Measurements from ENCODE around the gene NPM1.

Gene NPM1

GRCh38 chr5:171387345-171387969, at the start of gene NPM1 (continued):
- TF ChIP-seq REST (tag by site-specific recombination; IDR thresholded peaks at IDR 0.05) (no peak), ZNF677 (tag by site-specific recombination; IDR thresholded peaks at IDR 0.05) (no peak), ZNF404 (tag by site-specific recombination; IDR thresholded peaks at IDR 0.05) (no peak), ZNF2 (tag by site-specific recombination; IDR thresholded peaks at IDR 0.05) (no peak), ZNF37A (tag by site-specific recombination; IDR thresholded peaks at IDR 0.05) (no peak), ZNF704 (tag by site-specific recombination; IDR thresholded peaks at IDR 0.05) (no peak), ZNF530 (tag by site-specific recombination; IDR thresholded peaks at IDR 0.05; ENCODE audit: low read depth) (no peak), ZNF266 (tag by site-specific recombination; IDR thresholded peaks at IDR 0.05; ENCODE audit: low read depth) (no peak), HOXD13 (CRISPR knock-in tag; IDR thresholded peaks at IDR 0.05; ENCODE audit: borderline replicate concordance) (no peak), ZNF501 (tag by site-specific recombination; IDR thresholded peaks at IDR 0.05) (peak; percentile 95), ZNF610 (tag by site-specific recombination; IDR thresholded peaks at IDR 0.05; ENCODE audit: borderline replicate concordance) (peak; percentile 38; the same call in 1 of the 2 replicates), ZBTB17 (tag by site-specific recombination; IDR thresholded peaks at IDR 0.05) (peak; percentile 80), ZNF23 (tag by site-specific recombination; IDR thresholded peaks at IDR 0.05; ENCODE audit: borderline replicate concordance) (no peak), ZNF311 (tag by site-specific recombination; IDR thresholded peaks at IDR 0.05; ENCODE audit: borderline replicate concordance) (no peak), ZNF221 (tag by site-specific recombination; IDR thresholded peaks at IDR 0.05; ENCODE audit: borderline replicate concordance) (no peak), EGR2 (tag by site-specific recombination; IDR thresholded peaks at IDR 0.05; ENCODE audit: low read depth) (peak; percentile 84), ZNF239 (tag by site-specific recombination; IDR thresholded peaks at IDR 0.05) (no peak), ZBTB1 (tag by site-specific recombination; IDR thresholded peaks at IDR 0.05) (no peak), ZNF510 (tag by site-specific recombination; IDR thresholded peaks at IDR 0.05; ENCODE audit: insufficient replicate concordance) (no peak), MZF1 (tag by site-specific recombination; IDR thresholded peaks at IDR 0.05; ENCODE audit: borderline replicate concordance) (no peak), KLF1 (tag by site-specific recombination; IDR thresholded peaks at IDR 0.05) (0 out of 2 replicates have a peak, but pooled peaks have one; percentile 40), ZNF701 (tag by site-specific recombination; IDR thresholded peaks at IDR 0.05) (no peak), ZEB2 (tag by site-specific recombination; IDR thresholded peaks at IDR 0.05) (peak; percentile 61; the same call in 1 of the 2 replicates), KLF16 (tag by site-specific recombination; IDR thresholded peaks at IDR 0.05) (0 out of 2 replicates have a peak, but pooled peaks have one; percentile 33)
- TF ChIP-seq, protein P1, sequence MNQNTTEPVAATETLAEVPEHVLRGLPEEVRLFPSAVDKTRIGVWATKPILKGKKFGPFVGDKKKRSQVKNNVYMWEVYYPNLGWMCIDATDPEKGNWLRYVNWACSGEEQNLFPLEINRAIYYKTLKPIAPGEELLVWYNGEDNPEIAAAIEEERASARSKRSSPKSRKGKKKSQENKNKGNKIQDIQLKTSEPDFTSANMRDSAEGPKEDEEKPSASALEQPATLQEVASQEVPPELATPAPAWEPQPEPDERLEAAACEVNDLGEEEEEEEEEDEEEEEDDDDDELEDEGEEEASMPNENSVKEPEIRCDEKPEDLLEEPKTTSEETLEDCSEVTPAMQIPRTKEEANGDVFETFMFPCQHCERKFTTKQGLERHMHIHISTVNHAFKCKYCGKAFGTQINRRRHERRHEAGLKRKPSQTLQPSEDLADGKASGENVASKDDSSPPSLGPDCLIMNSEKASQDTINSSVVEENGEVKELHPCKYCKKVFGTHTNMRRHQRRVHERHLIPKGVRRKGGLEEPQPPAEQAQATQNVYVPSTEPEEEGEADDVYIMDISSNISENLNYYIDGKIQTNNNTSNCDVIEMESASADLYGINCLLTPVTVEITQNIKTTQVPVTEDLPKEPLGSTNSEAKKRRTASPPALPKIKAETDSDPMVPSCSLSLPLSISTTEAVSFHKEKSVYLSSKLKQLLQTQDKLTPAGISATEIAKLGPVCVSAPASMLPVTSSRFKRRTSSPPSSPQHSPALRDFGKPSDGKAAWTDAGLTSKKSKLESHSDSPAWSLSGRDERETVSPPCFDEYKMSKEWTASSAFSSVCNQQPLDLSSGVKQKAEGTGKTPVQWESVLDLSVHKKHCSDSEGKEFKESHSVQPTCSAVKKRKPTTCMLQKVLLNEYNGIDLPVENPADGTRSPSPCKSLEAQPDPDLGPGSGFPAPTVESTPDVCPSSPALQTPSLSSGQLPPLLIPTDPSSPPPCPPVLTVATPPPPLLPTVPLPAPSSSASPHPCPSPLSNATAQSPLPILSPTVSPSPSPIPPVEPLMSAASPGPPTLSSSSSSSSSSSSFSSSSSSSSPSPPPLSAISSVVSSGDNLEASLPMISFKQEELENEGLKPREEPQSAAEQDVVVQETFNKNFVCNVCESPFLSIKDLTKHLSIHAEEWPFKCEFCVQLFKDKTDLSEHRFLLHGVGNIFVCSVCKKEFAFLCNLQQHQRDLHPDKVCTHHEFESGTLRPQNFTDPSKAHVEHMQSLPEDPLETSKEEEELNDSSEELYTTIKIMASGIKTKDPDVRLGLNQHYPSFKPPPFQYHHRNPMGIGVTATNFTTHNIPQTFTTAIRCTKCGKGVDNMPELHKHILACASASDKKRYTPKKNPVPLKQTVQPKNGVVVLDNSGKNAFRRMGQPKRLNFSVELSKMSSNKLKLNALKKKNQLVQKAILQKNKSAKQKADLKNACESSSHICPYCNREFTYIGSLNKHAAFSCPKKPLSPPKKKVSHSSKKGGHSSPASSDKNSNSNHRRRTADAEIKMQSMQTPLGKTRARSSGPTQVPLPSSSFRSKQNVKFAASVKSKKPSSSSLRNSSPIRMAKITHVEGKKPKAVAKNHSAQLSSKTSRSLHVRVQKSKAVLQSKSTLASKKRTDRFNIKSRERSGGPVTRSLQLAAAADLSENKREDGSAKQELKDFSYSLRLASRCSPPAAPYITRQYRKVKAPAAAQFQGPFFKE (tag by site-specific recombination; IDR thresholded peaks at IDR 0.05; ENCODE audit: borderline replicate concordance): no peak
- TF ChIP-seq, protein P2, sequence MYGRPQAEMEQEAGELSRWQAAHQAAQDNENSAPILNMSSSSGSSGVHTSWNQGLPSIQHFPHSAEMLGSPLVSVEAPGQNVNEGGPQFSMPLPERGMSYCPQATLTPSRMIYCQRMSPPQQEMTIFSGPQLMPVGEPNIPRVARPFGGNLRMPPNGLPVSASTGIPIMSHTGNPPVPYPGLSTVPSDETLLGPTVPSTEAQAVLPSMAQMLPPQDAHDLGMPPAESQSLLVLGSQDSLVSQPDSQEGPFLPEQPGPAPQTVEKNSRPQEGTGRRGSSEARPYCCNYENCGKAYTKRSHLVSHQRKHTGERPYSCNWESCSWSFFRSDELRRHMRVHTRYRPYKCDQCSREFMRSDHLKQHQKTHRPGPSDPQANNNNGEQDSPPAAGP (tag by site-specific recombination; IDR thresholded peaks at IDR 0.05): peak; percentile 60
- TF ChIP-seq, protein P3, sequence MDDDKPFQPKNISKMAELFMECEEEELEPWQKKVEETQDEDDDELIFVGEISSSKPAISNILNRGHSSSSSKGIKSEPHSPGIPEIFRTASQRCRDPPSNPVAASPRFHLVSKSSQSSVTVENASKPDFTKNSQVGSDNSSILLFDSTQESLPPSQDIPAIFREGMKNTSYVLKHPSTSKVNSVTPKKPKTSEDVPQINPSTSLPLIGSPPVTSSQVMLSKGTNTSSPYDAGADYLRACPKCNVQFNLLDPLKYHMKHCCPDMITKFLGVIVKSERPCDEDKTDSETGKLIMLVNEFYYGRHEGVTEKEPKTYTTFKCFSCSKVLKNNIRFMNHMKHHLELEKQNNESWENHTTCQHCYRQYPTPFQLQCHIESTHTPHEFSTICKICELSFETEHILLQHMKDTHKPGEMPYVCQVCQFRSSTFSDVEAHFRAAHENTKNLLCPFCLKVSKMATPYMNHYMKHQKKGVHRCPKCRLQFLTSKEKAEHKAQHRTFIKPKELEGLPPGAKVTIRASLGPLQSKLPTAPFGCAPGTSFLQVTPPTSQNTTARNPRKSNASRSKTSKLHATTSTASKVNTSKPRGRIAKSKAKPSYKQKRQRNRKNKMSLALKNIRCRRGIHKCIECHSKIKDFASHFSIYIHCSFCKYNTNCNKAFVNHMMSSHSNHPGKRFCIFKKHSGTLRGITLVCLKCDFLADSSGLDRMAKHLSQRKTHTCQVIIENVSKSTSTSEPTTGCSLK (tag by site-specific recombination; IDR thresholded peaks at IDR 0.05): no peak
